Hematopoietic multipotent progenitor cell (in vitro differentiated cells): Measurements from ENCODE around the gene GPX6. TPM values are rescaled to one million over a fixed set of nuclear protein-coding genes. Genes with fewer than 3 reads are reported as not detected.
A peak's percentile ranks its signal among the peaks of the same experiment; 100 is the strongest.
"Not testable (repeated sequence)": the region's sequence is repeated elsewhere in the genome, so short reads cannot be mapped to it uniquely, and the experiment has no call there.

Source experiments
- DNase-seq, 3 donors: peaks; one replicate each; pipeline ENCODE4 v3.0.0-alpha.2; 2011 to 2015; ENCODE audit warnings: low read depth in 2 of 3, low spot score in 2 of 3
- total RNA-seq: library from RNA; depleted of rRNA; stranded (reverse); fragments of >200 nt; gene quantifications from one replicate; pipeline ENCODE4 v1.2.3, GENCODE V29; 2012

GPX6 gene
- total RNA-seq, 1 donor, result not detected

DNA sequence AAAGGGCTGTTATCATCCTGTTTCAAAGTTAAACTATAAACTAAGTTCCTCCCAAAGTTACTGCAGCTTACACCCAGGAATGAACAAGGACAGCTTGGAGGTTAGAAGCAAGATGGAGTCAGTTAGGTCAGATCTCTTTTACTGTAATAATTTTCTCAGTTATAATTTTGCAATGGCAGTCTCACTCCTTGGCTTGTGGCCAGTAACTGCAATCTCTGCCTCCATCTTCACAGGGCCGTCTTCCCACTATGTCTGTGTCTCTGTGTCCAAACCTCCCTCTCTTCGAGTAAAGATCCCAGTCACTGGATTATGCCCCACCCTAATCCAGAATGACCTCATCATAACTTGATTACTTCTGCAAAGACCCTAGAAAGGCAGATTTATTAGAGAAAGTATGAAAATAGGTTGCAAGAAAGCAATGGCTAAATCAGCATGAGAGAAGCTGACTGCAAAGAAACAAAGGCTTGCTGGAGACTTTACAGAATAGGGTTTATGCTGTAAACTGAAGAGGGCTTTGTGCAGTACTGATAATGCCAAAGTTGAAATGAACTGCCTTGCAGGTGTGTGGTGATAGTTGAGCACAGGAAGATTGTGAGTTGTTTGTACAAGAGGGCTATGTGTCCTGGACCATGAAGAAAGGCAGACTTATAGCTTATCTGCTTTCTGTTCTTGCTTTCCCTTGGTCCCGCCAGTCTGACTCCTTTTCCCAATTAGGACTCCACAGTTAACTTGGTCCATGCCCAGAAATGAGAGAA, 28.4 kb downstream of the GPX6 start:
- DNase-seq, result no peak

- no peak for DNase-seq
Observed at GRCh38 chr6:28486533-28486932, 29.1 kb downstream of the GPX6 start.

DNA sequence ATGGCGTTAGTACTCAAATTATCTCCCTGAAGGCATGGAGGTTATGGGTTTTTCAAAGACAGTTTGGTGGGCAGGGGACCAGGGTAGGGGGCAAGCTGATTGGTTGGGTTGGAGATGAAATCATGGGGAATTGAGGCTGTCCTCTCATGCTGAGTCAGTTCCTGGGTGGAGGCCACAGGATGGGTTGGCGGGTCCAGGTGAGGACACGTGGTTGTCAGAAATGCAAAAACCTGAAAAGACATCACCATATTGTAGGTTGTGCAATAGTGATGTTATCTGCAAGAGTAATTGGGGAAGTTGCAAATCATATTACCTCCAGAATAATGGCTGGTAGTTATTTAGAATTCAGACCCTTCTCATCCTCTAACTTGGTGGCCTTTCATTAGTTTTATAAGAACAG, 30.1 kb downstream of the GPX6 start:
- DNase-seq, result no peak

GRCh38 chr6:28480253-28480932, 35.2 kb downstream of the GPX6 start:
- no peak for DNase-seq

DNA sequence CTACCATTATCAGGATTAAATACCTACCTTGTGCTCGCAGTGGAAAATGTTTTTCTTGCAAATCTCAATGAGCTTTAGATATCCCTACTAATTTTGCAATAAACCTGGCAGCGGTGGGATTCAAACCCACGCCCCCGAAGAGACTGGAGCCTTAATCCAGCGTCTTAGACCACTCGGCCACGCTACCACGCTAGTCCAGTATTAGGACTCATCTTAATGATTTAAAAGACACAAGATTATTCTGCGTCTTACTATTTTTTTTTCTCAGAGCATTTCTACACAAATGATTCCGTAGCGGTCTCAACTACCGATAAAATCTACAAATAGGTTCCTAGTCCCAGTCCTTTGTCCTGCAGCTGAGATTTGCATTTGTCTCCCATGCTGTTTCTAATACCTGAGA, 37.1 kb downstream of the GPX6 start:
- DNase-seq, result no peak

GRCh38 chr6:28474441-28475219, 41.0 kb downstream of the GPX6 start:
- DNase-seq, result peak in 2 of 3 donors; percentile 40 to 74

DNA sequence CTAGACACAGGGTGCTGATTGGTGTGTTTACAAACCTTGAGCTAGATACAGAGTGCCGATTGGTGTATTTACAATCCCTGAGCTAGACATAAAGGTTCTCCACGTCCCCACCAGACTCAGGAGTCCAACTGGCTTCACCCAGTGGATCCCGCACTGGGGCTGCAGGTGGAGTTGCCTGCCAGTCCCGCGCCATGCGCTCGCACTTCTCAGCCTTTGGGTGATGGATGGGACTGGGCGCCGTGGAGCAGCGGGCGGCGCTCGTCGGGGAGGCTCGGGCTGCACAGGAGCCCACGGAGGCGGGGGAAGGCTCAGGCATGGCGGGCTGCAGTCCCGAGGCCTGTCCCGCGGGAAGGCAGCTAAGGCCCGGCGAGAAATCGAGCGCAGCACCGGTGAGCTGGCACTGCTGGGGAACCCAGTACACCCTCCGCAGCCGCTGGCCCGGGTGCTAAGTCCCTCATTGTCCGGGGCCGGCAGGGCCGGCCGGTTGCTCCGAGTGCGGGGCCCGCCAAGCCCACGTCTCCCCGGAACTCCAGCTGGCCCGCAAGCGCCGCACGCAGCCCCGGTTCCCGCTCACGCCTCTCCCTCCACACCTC, 46.3 kb downstream of the GPX6 start:
- DNase-seq, result not testable (repeated sequence)

DNA sequence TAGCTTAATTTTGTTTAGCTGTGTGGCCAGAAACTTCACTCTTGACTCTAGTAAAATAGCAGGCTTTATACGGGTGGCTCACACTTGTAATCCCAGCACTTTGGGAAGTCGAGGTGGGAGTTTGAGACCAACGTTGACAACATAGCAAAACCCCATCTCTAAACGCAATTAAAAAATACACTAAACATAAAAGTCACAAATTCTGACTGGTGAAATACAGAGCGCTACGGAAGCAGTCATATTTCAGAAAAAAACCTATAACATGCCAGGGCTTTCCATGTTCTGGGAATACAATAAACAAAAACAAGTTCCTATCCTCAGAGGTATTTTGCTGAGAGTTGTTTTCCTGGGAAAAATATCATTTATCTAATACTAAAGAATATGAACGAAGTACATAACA, 47.5 kb downstream of the GPX6 start:
- DNase-seq, result no peak

GRCh38 chr6:28462401-28462800, 53.2 kb downstream of the GPX6 start:
- DNase-seq, result peak in 1 of 3 donors; percentile 31

DNA sequence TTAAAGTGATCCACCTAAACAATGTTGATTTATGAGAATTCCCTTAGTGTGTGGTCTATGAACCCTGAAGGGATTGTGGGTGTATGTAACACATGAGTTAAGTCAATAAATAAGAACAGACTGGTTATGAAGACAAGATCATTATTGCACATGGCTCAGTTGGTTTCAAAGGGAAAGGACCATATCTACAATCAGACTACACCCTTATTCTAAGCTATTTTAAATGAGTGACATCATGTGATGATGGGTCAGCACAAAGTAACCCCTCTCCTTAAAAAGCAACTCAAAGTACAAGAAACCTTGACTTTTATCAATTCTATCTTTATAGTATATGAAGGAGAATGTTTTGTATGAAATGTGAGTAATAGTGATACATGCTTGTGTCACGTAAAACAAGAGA, 57.0 kb downstream of the GPX6 start:
- no peak for DNase-seq

Other genes with a start within 250 kb of the GPX6 start
- 8.6 TPM for gene ZSCAN26, start 248.7 kb downstream of the GPX6 start, total RNA-seq
- 4.6 TPM for gene PGBD1, start 234.2 kb downstream of the GPX6 start, total RNA-seq
- gene ZSCAN31, start 179.6 kb downstream of the GPX6 start, total RNA-seq, result 7.5 TPM
- 6.2 TPM for gene ZKSCAN3, start 165.8 kb downstream of the GPX6 start, total RNA-seq
- 3.5 TPM for gene ZSCAN12, start 116.0 kb downstream of the GPX6 start, total RNA-seq
- 2.2 TPM for gene ZSCAN23, start 72.3 kb downstream of the GPX6 start, total RNA-seq
- not detected for gene GPX5, start 10.1 kb upstream of the GPX6 start, total RNA-seq